OCI-LY3 (cell line): Measurements from ENCODE around the gene SH3PXD2B.

Experiments
- H2AFZ ChIP-seq: fragments of 200-600, 300-600 bp; shearing (Covaris generic); 2 replicates; pipeline ENCODE4 v1.6.0; 2014; ENCODE audit warnings: antibody characterized with exemption, low read depth, low read length
- H3K27ac ChIP-seq: fragments of 200-600, 300-600 bp; sonication (generic); 2 replicates; pipeline ENCODE4 v1.5.1; 2014; ENCODE audit warnings: mild to moderate bottlenecking, low read length, moderate library complexity, mixed read lengths
- H3K27me3 ChIP-seq: fragments of 200-600, 300-600 bp; sonication (generic); 2 replicates; pipeline ENCODE4 v1.6.1; 2014; ENCODE audit warnings: low read depth, low read length, mixed read lengths
- H3K36me3 ChIP-seq: fragments of 200-600, 300-600 bp; sonication (generic); replicated peaks from 2 replicates; pipeline ENCODE3; 2014; ENCODE audit warnings: low read depth, low read length, mixed read lengths
- H3K4me1 ChIP-seq: fragments of 300-600, 200-600 bp; sonication (generic); 2 replicates; pipeline ENCODE4 v1.6.1; 2014; ENCODE audit warnings: low read length, mixed read lengths
- H3K4me2 ChIP-seq: fragments of 200-600, 300-600 bp; sonication (generic); 2 replicates; pipeline ENCODE4 v1.6.1; 2014; ENCODE audit warnings: low read length, mixed read lengths
- H3K4me3 ChIP-seq: fragments of 300-600, 200-600 bp; sonication (generic); 2 replicates; pipeline ENCODE4 v1.5.1; 2014; ENCODE audit warnings: antibody characterized with exemption, mild to moderate bottlenecking, low read length, moderate library complexity
- H3K79me2 ChIP-seq: fragments of 300-600, 200-600 bp; shearing (Covaris generic); 2 replicates; pipeline ENCODE4 v1.6.1; 2014; ENCODE audit warnings: mild to moderate bottlenecking, low read length, mixed read lengths
- H3K9ac ChIP-seq: fragments of 300-600, 200-600 bp; shearing (Covaris generic); 2 replicates; pipeline ENCODE4 v1.6.0; 2014; ENCODE audit warnings: mild to moderate bottlenecking, low read length, moderate library complexity
- H3K9me3 ChIP-seq: fragments of 200-600, 300-600 bp; shearing (Covaris generic); 2 replicates; pipeline ENCODE4 v1.6.1; 2014; ENCODE audit warnings: low read length, mixed read lengths; ENCODE audit not compliant: insufficient read depth
- H4K20me1 ChIP-seq: fragments of 200-600, 300-600 bp; sonication (generic); 2 replicates; pipeline ENCODE4 v1.6.1; 2016; ENCODE audit warnings: low read length, mixed read lengths; ENCODE audit not compliant: insufficient read depth
- CTCF ChIP-seq: fragments of 200-600, 300-600 bp; sonication (generic); IDR thresholded peaks from 2 replicates; pipeline ENCODE4 v1.5.1; 2014; ENCODE audit warnings: antibody characterized with exemption, low read length, low read depth
- EZH2phosphoT487 ChIP-seq: fragments of 200-600 bp; shearing (Covaris generic); IDR thresholded peaks from 2 replicates; pipeline ENCODE4 v1.6.1; 2018; ENCODE audit warnings: antibody characterized with exemption, mixed run types, low read depth

SH3PXD2B gene

GRCh38 chr5:172439785-172440477, 14.4 kb downstream of the SH3PXD2B start:
- TF ChIP-seq EZH2phosphoT487 (no peak), CTCF (no peak)
- Histone ChIP-seq H3K27ac (no peak overlapping the region), H3K4me1 (no peaks in the 10 kb centered on the region), H3K36me3 (no peaks in the 10 kb centered on the region), H2AFZ (no peak overlapping the region), H3K9me3 (no peaks in the 10 kb centered on the region), H4K20me1 (no peaks in the 10 kb centered on the region), H3K79me2 (no peaks in the 10 kb centered on the region), H3K9ac (no peak overlapping the region), H3K4me2 (no peak overlapping the region), H3K27me3 (peaks cover 33% of the 10 kb centered on the region), H3K4me3 (no peak overlapping the region)

- Histone ChIP-seq H3K27ac (no peak overlapping the region), H3K27me3 (peaks cover 22% of the 10 kb centered on the region; the same call in 1 of the 2 replicates)
These were observed 16.0 kb downstream of the SH3PXD2B start for GRCh38 chr5:172438319-172438668.

GRCh38 chr5:172437445-172438318, 16.6 kb downstream of the SH3PXD2B start:
- Histone ChIP-seq H3K9me3 (no peaks in the 10 kb centered on the region), H3K4me1 (no peaks in the 10 kb centered on the region), H3K36me3 (no peaks in the 10 kb centered on the region), H3K27me3 (peaks cover 19% of the 10 kb centered on the region; the same call in 1 of the 2 replicates), H2AFZ (no peak overlapping the region), H3K79me2 (no peaks in the 10 kb centered on the region), H4K20me1 (no peaks in the 10 kb centered on the region), H3K27ac (no peak overlapping the region), H3K4me2 (no peak overlapping the region), H3K9ac (no peak overlapping the region), H3K4me3 (no peak overlapping the region)
- TF ChIP-seq EZH2phosphoT487: no peak

More at GRCh38 chr5:172438319-172438668, 16.0 kb downstream of the SH3PXD2B start:
- H2AFZ ChIP-seq: no peak overlapping the region
- H3K4me3 ChIP-seq: no peak overlapping the region
- no peaks in the 10 kb centered on the region for H3K36me3 ChIP-seq
- H3K9ac ChIP-seq: no peak overlapping the region
- no peaks in the 10 kb centered on the region for H4K20me1 ChIP-seq
- H3K79me2 ChIP-seq: no peaks in the 10 kb centered on the region
- H3K4me1 ChIP-seq: no peaks in the 10 kb centered on the region
- H3K4me2 ChIP-seq: no peak overlapping the region
- TF ChIP-seq CTCF: no peak
- TF ChIP-seq EZH2phosphoT487: no peak
- no peaks in the 10 kb centered on the region for H3K9me3 ChIP-seq

- no peaks in the 10 kb centered on the region for H3K36me3 ChIP-seq
- H3K9ac ChIP-seq: no peak overlapping the region
- peaks cover 16% of the 10 kb centered on the region; the same call in 1 of the 2 replicates for H3K27me3 ChIP-seq
- no peaks in the 10 kb centered on the region for H4K20me1 ChIP-seq
- no peaks in the 10 kb centered on the region for H3K79me2 ChIP-seq
- H3K4me3 ChIP-seq: no peak overlapping the region
- H3K4me2 ChIP-seq: no peak overlapping the region
- no peaks in the 10 kb centered on the region for H3K4me1 ChIP-seq
- H3K27ac ChIP-seq: no peak overlapping the region
- H3K9me3 ChIP-seq: no peaks in the 10 kb centered on the region
- no peak for TF ChIP-seq CTCF
- no peak for TF ChIP-seq EZH2phosphoT487
- no peak overlapping the region for H2AFZ ChIP-seq
These were observed 17.4 kb downstream of the SH3PXD2B start for GRCh38 chr5:172436879-172437369.
